HepG2 (cell line): ENCODE measurements around the gene HNRNPL. TPM values are rescaled to one million over a fixed set of nuclear protein-coding genes. Genes with fewer than 3 reads are reported as not detected.

Source experiments
- polyA plus RNA-seq, 8 experiments: library from polyadenylated mRNA; depleted of rRNA in 3 of 8; stranded (reverse) in 7 of 8; unstranded in 1 of 8; fragments of >200 nt; fragmentation: Illumina TruSeq in 4 of 8; extraction: Trizol in 4 of 8; gene quantifications; 2 replicates each; pipeline versions ENCODE4 v1.2.1 to v1.2.3, GENCODE V29; 2011 to 2016; ENCODE audit warnings: low read depth in 4 of 8, missing spikeins in 1 of 8, mixed read lengths in 1 of 8; ENCODE audit not compliant: insufficient read depth in 1 of 8
- small RNA-seq, 3 experiments: library from RNA; depleted of rRNA; stranded (forward); fragments of <200 nt; gene quantifications; one replicate each; pipeline ENCODE3, GENCODE V24; 2012; ENCODE audit warnings: low read depth in 2 of 3, low replicate concordance in 1 of 3; ENCODE audit not compliant: insufficient read length in 3 of 3, insufficient read depth in 2 of 3
- total RNA-seq, 5 experiments: library from RNA; depleted of rRNA; stranded (reverse); fragments of >200 nt; fragmentation: Illumina TruSeq; extraction: Trizol; gene quantifications; 2 replicates each; pipeline ENCODE4 v1.2.3, GENCODE V29; 2016; ENCODE audit warnings: low read depth in 1 of 5

The HNRNPL gene
- total and polyA plus RNA-seq, 2 of the 13 experiments (the other 11 are each of a cell fraction or from before 2014, with no cell fraction given): 156 to 278 TPM

Small RNAs within 50 kb of the gene (small RNA-seq; reads per million reads assigned to genes)
- 0.10 to 0.97 (median 0.33) reads per million in 3 experiments for gene RNU6-140P

Other genes starting within 250 kb of the HNRNPL start
- 0.89 TPM in 1 of 2 replicates, not detected in the other for gene MAP4K1, start 232.0 kb downstream of the HNRNPL start, total RNA-seq (2016; rRNA removed; fragmentation: Illumina TruSeq; extraction: Trizol)
- 0.24 and 0.35 TPM in 2 replicates for gene MAP4K1, start 232.0 kb downstream of the HNRNPL start, polyA plus RNA-seq (2011; rRNA removed)
- gene EIF3K, start 230.8 kb downstream of the HNRNPL start, total RNA-seq (2016; rRNA removed; fragmentation: Illumina TruSeq; extraction: Trizol): 258 and 351 TPM in 2 replicates
- 179 and 230 TPM in 2 replicates for gene EIF3K, start 230.8 kb downstream of the HNRNPL start, polyA plus RNA-seq (2011; rRNA removed)
- gene ACTN4, start 202.3 kb downstream of the HNRNPL start, total RNA-seq (2016; rRNA removed; fragmentation: Illumina TruSeq; extraction: Trizol): 167 and 192 TPM in 2 replicates
- 171 and 223 TPM in 2 replicates for gene ACTN4, start 202.3 kb downstream of the HNRNPL start, polyA plus RNA-seq (2011; rRNA removed)
- 0.62 and 1.6 TPM in 2 replicates for gene CAPN12, start 105.5 kb downstream of the HNRNPL start, total RNA-seq (2016; rRNA removed; fragmentation: Illumina TruSeq; extraction: Trizol)
- gene CAPN12, start 105.5 kb downstream of the HNRNPL start, polyA plus RNA-seq (2011; rRNA removed): 13.6 and 20.4 TPM in 2 replicates
- not detected in 2 replicates for gene LGALS7, start 76.5 kb downstream of the HNRNPL start, total RNA-seq (2016; rRNA removed; fragmentation: Illumina TruSeq; extraction: Trizol)
- 0.73 and 0.85 TPM in 2 replicates for gene LGALS7, start 76.5 kb downstream of the HNRNPL start, polyA plus RNA-seq (2011; rRNA removed)
- gene LGALS7B, start 60.8 kb downstream of the HNRNPL start, total RNA-seq (2016; rRNA removed; fragmentation: Illumina TruSeq; extraction: Trizol): 0.73 and 1.7 TPM in 2 replicates
- gene LGALS7B, start 60.8 kb downstream of the HNRNPL start, polyA plus RNA-seq (2011; rRNA removed): 2.1 and 4.0 TPM in 2 replicates
- gene LGALS4, start 37.0 kb downstream of the HNRNPL start, total RNA-seq (2016; rRNA removed; fragmentation: Illumina TruSeq; extraction: Trizol): 0.24 and 0.32 TPM in 2 replicates
- gene LGALS4, start 37.0 kb downstream of the HNRNPL start, polyA plus RNA-seq (2011; rRNA removed): 0.48 and 0.71 TPM in 2 replicates
- 45.4 and 54.8 TPM in 2 replicates for gene ECH1, start 18.2 kb downstream of the HNRNPL start, total RNA-seq (2016; rRNA removed; fragmentation: Illumina TruSeq; extraction: Trizol)
- 198 and 277 TPM in 2 replicates for gene ECH1, start 18.2 kb downstream of the HNRNPL start, polyA plus RNA-seq (2011; rRNA removed)
- gene RINL, start 28.3 kb upstream of the HNRNPL start, total RNA-seq (2016; rRNA removed; fragmentation: Illumina TruSeq; extraction: Trizol): 10.3 and 11.4 TPM in 2 replicates
- 18.0 and 18.5 TPM in 2 replicates for gene RINL, start 28.3 kb upstream of the HNRNPL start, polyA plus RNA-seq (2011; rRNA removed)
- gene SIRT2, start 49.6 kb upstream of the HNRNPL start, total RNA-seq (2016; rRNA removed; fragmentation: Illumina TruSeq; extraction: Trizol): 20.3 and 22.3 TPM in 2 replicates
- 26.1 and 32.6 TPM in 2 replicates for gene SIRT2, start 49.6 kb upstream of the HNRNPL start, polyA plus RNA-seq (2011; rRNA removed)
- gene NFKBIB, start 50.0 kb upstream of the HNRNPL start, total RNA-seq (2016; rRNA removed; fragmentation: Illumina TruSeq; extraction: Trizol): 13.8 and 14.9 TPM in 2 replicates
- gene NFKBIB, start 50.0 kb upstream of the HNRNPL start, polyA plus RNA-seq (2011; rRNA removed): 8.6 and 11.5 TPM in 2 replicates
- gene CCER2, start 62.2 kb upstream of the HNRNPL start, total RNA-seq (2016; rRNA removed; fragmentation: Illumina TruSeq; extraction: Trizol): not detected in 2 replicates
- gene CCER2, start 62.2 kb upstream of the HNRNPL start, polyA plus RNA-seq (2011; rRNA removed): 0.08 and 0.24 TPM in 2 replicates
- 30.1 and 48.6 TPM in 2 replicates for gene SARS2, start 80.8 kb upstream of the HNRNPL start, total RNA-seq (2016; rRNA removed; fragmentation: Illumina TruSeq; extraction: Trizol)
- 40.0 and 41.5 TPM in 2 replicates for gene SARS2, start 80.8 kb upstream of the HNRNPL start, polyA plus RNA-seq (2011; rRNA removed)
- gene MRPS12, start 81.0 kb upstream of the HNRNPL start, total RNA-seq (2016; rRNA removed; fragmentation: Illumina TruSeq; extraction: Trizol): 54.8 and 75.1 TPM in 2 replicates
- 27.5 and 39.4 TPM in 2 replicates for gene MRPS12, start 81.0 kb upstream of the HNRNPL start, polyA plus RNA-seq (2011; rRNA removed)
- 17.9 and 22.1 TPM in 2 replicates for gene FBXO17, start 125.8 kb upstream of the HNRNPL start, total RNA-seq (2016; rRNA removed; fragmentation: Illumina TruSeq; extraction: Trizol)
- 58.7 and 64.8 TPM in 2 replicates for gene FBXO17, start 125.8 kb upstream of the HNRNPL start, polyA plus RNA-seq (2011; rRNA removed)
- gene FBXO27, start 182.6 kb upstream of the HNRNPL start, total RNA-seq (2016; rRNA removed; fragmentation: Illumina TruSeq; extraction: Trizol): 0.15 and 0.49 TPM in 2 replicates
- 2.0 and 2.8 TPM in 2 replicates for gene FBXO27, start 182.6 kb upstream of the HNRNPL start, polyA plus RNA-seq (2011; rRNA removed)
- gene ACP7, start 234.4 kb upstream of the HNRNPL start, total RNA-seq (2016; rRNA removed; fragmentation: Illumina TruSeq; extraction: Trizol): not detected in 2 replicates
- 0.03 TPM in 1 of 2 replicates, not detected in the other for gene ACP7, start 234.4 kb upstream of the HNRNPL start, polyA plus RNA-seq (2011; rRNA removed)